Neural cell (in vitro differentiated cells): Measurements from ENCODE around the gene TMEM192. TPM values are rescaled to one million over a fixed set of nuclear protein-coding genes. Genes with fewer than 3 reads are reported as not detected.

Source experiments
- H2AFZ ChIP-seq: fragments of 200-600, 300-800 bp; sonication (generic), shearing (Covaris generic); 2 replicates; pipeline ENCODE4 v1.6.0; 2014; ENCODE audit warnings: low read depth, mild to moderate bottlenecking, antibody characterized with exemption, low read length, moderate library complexity
- H3F3A ChIP-seq: fragments of 200-600 bp; shearing (Covaris generic); 2 replicates; pipeline ENCODE4 v1.6.1; 2016; ENCODE audit warnings: mild to moderate bottlenecking, moderate library complexity, mixed read lengths, antibody characterized with exemption, low read length; ENCODE audit not compliant: insufficient read depth, poor library complexity, severe bottlenecking
- H3K27ac ChIP-seq: fragments of 200-600, 300-800 bp; sonication (generic), shearing (Covaris generic); 2 replicates; pipeline ENCODE4 v1.5.1; 2014; ENCODE audit warnings: mild to moderate bottlenecking, low read length, moderate library complexity
- H3K27me3 ChIP-seq: fragments of 300-800, 200-600 bp; sonication (generic), shearing (Covaris generic); 2 replicates; pipeline ENCODE4 v1.6.0; 2014; ENCODE audit warnings: mild to moderate bottlenecking, low read depth, low read length, moderate library complexity; ENCODE audit not compliant: insufficient read depth
- H3K36me3 ChIP-seq: fragments of 300-800, 200-600 bp; sonication (generic), shearing (Covaris generic); 2 replicates; pipeline ENCODE4 v1.5.1; 2014; ENCODE audit warnings: mild to moderate bottlenecking, antibody characterized with exemption, low read length, moderate library complexity; ENCODE audit not compliant: insufficient read depth
- H3K4me2 ChIP-seq: fragments of 300-800, 200-600 bp; sonication (generic), shearing (Covaris generic); 2 replicates; pipeline ENCODE4 v1.6.0; 2014; ENCODE audit warnings: mild to moderate bottlenecking, low read length
- H3K4me3 ChIP-seq: fragments of 300-800, 200-600 bp; sonication (generic), shearing (Covaris generic); 2 replicates; pipeline ENCODE4 v1.5.1; 2014; ENCODE audit warnings: mild to moderate bottlenecking, low read length, moderate library complexity
- H3K79me2 ChIP-seq: fragments of 200-600 bp; shearing (Covaris generic); replicated peaks from 2 replicates; pipeline ENCODE4 v1.6.0; 2014; ENCODE audit warnings: mild to moderate bottlenecking, low read length, moderate library complexity; ENCODE audit not compliant: insufficient read depth
- H3K9ac ChIP-seq: fragments of 300-800, 200-600 bp; sonication (generic), shearing (Covaris generic); 2 replicates; pipeline ENCODE4 v1.6.1; 2016; ENCODE audit warnings: mild to moderate bottlenecking, low read length, mixed read lengths
- H3K9me2 ChIP-seq: fragments of 200-600 bp; shearing (Covaris generic); 2 replicates; pipeline ENCODE4 v1.6.1; 2016; ENCODE audit warnings: mild to moderate bottlenecking, low read length, mixed read lengths; ENCODE audit not compliant: insufficient read depth
- H3K9me3 ChIP-seq: fragments of 200-600, 300-800 bp; sonication (generic), shearing (Covaris generic); 2 replicates; pipeline ENCODE4 v1.6.1; 2016; ENCODE audit warnings: mild to moderate bottlenecking, mixed run types, low read length, moderate library complexity, mixed read lengths
- H4K20me1 ChIP-seq: fragments of 200-600 bp; shearing (Covaris generic); 2 replicates; pipeline ENCODE4 v1.6.1; 2016; ENCODE audit warnings: mild to moderate bottlenecking, mixed run types; ENCODE audit not compliant: insufficient read depth
- EP300 ChIP-seq: fragments of 450-650 bp; conservative IDR thresholded peaks from 2 replicates; pipeline ENCODE4 v1.6.1; 2014; ENCODE audit warnings: antibody characterized with exemption, mild to moderate bottlenecking, moderate library complexity; ENCODE audit not compliant: poor library complexity, severe bottlenecking
- EZH2 ChIP-seq: fragments of 200-600, 300-800 bp; shearing (Covaris generic), sonication (generic); IDR thresholded peaks from 2 replicates; pipeline ENCODE4 v1.6.1; 2014; ENCODE audit warnings: antibody characterized with exemption, low read length, borderline replicate concordance, mild to moderate bottlenecking; ENCODE audit not compliant: insufficient read depth, poor library complexity, severe bottlenecking
- MXI1 ChIP-seq: fragments of 450-650 bp; conservative IDR thresholded peaks from 2 replicates; pipeline ENCODE4 v1.6.1; 2014; ENCODE audit warnings: antibody characterized with exemption, mild to moderate bottlenecking; ENCODE audit not compliant: poor library complexity, severe bottlenecking
- POLR2AphosphoS5 ChIP-seq: IDR thresholded peaks from 2 replicates; pipeline ENCODE4 v1.6.1; 2012
- RAD21 ChIP-seq: fragments of 450-650 bp; conservative IDR thresholded peaks from 2 replicates; pipeline ENCODE4 v1.6.1; 2014; ENCODE audit warnings: antibody characterized with exemption, mild to moderate bottlenecking, moderate library complexity
- SMC3 ChIP-seq: fragments of 450-650 bp; conservative IDR thresholded peaks from 2 replicates; pipeline ENCODE4 v1.6.1; 2014; ENCODE audit warnings: antibody characterized with exemption, mild to moderate bottlenecking, moderate library complexity; ENCODE audit not compliant: poor library complexity
- TAF1 ChIP-seq: IDR thresholded peaks from 2 replicates; pipeline ENCODE4 v1.6.1; 2012; ENCODE audit warnings: low read depth
- polyA plus RNA-seq: library from polyadenylated mRNA; depleted of rRNA; stranded (reverse); fragments of >200 nt; gene quantifications from 2 replicates; pipeline ENCODE4 v1.2.3, GENCODE V29; 2014
- TF ChIP-seq, protein P1 (sequence below): IDR thresholded peaks from 2 replicates; pipeline ENCODE4 v1.6.1; 2012; ENCODE audit warnings: borderline replicate concordance
- TF ChIP-seq, protein P2 (sequence below): fragments of 450-650 bp; IDR thresholded peaks from 2 replicates; pipeline ENCODE4 v1.5.1; 2014; ENCODE audit warnings: antibody characterized with exemption, mild to moderate bottlenecking, moderate library complexity; ENCODE audit not compliant: poor library complexity, severe bottlenecking

The TMEM192 gene
- polyA plus RNA-seq, 1 donor from 2014 or later = 10.5 TPM

DNA sequence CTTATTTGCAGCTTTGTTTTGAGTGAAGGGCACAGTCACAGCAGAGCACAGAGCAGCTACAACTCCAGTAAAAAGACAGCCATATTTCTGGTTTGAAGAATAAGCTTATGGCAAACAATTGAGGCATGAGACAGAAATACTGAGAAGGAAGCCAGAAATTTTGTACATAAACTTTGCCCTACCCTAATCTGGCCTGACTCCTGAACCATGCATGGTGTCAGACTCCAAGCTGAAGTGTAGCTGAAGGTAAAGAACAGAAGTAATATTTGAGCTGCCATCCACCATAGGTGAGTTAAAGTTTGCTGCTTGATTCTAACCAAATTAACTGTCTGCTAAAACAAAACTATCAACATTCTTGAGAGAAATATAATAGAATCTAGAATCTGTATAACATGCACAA is 24.5 kb upstream of the TMEM192 start:
- TF ChIP-seq SMC3 (no peak), TAF1 (no peak), RAD21 (no peak), EP300 (no peak), POLR2AphosphoS5 (no peak), EZH2 (no peak), MXI1 (no peak)
- TF ChIP-seq, protein P1, sequence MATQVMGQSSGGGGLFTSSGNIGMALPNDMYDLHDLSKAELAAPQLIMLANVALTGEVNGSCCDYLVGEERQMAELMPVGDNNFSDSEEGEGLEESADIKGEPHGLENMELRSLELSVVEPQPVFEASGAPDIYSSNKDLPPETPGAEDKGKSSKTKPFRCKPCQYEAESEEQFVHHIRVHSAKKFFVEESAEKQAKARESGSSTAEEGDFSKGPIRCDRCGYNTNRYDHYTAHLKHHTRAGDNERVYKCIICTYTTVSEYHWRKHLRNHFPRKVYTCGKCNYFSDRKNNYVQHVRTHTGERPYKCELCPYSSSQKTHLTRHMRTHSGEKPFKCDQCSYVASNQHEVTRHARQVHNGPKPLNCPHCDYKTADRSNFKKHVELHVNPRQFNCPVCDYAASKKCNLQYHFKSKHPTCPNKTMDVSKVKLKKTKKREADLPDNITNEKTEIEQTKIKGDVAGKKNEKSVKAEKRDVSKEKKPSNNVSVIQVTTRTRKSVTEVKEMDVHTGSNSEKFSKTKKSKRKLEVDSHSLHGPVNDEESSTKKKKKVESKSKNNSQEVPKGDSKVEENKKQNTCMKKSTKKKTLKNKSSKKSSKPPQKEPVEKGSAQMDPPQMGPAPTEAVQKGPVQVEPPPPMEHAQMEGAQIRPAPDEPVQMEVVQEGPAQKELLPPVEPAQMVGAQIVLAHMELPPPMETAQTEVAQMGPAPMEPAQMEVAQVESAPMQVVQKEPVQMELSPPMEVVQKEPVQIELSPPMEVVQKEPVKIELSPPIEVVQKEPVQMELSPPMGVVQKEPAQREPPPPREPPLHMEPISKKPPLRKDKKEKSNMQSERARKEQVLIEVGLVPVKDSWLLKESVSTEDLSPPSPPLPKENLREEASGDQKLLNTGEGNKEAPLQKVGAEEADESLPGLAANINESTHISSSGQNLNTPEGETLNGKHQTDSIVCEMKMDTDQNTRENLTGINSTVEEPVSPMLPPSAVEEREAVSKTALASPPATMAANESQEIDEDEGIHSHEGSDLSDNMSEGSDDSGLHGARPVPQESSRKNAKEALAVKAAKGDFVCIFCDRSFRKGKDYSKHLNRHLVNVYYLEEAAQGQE = no peak
- TF ChIP-seq, protein P2, sequence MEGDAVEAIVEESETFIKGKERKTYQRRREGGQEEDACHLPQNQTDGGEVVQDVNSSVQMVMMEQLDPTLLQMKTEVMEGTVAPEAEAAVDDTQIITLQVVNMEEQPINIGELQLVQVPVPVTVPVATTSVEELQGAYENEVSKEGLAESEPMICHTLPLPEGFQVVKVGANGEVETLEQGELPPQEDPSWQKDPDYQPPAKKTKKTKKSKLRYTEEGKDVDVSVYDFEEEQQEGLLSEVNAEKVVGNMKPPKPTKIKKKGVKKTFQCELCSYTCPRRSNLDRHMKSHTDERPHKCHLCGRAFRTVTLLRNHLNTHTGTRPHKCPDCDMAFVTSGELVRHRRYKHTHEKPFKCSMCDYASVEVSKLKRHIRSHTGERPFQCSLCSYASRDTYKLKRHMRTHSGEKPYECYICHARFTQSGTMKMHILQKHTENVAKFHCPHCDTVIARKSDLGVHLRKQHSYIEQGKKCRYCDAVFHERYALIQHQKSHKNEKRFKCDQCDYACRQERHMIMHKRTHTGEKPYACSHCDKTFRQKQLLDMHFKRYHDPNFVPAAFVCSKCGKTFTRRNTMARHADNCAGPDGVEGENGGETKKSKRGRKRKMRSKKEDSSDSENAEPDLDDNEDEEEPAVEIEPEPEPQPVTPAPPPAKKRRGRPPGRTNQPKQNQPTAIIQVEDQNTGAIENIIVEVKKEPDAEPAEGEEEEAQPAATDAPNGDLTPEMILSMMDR = no peak
- H3K79me2 ChIP-seq = no peaks in the 10 kb centered on the region
- no peak overlapping the region for H3K4me2 ChIP-seq
- no peaks in the 10 kb centered on the region for H3K36me3 ChIP-seq
- no peaks in the 10 kb centered on the region for H3K9me2 ChIP-seq
- H3K27me3 ChIP-seq = no peaks in the 10 kb centered on the region
- H3K9me3 ChIP-seq = no peaks in the 10 kb centered on the region
- no peak overlapping the region for H3K4me3 ChIP-seq
- H4K20me1 ChIP-seq = no peaks in the 10 kb centered on the region
- H3F3A ChIP-seq = no peaks in the 10 kb centered on the region
- H3K27ac ChIP-seq = no peak overlapping the region
- H2AFZ ChIP-seq = no peak overlapping the region
- H3K9ac ChIP-seq = no peak overlapping the region

DNA sequence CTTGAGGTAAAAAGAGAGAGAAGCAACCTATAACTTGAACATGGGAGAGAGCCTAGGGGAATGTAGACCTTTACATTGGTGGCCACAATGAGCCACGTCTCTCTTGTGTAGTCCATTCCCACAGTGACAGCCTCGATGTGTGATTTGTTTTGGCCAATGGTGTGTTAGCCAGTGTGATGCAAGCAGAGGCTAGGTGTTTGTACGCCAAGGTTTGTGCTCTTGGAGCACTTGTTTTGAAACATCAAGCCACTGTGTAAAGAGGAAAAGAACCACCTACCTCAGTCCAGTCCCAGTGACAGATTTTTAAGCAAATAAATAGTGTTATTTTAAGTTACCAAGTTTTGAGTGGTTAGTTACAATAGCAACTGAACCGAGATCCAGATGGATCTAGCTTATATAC is 23.9 kb upstream of the TMEM192 start:
- TF ChIP-seq, protein P1 = no peak
- TF ChIP-seq EZH2 (no peak), MXI1 (no peak), EP300 (no peak), SMC3 (no peak), RAD21 (no peak), TAF1 (no peak), POLR2AphosphoS5 (no peak)
- TF ChIP-seq, protein P2 = no peak
- Histone ChIP-seq H3K4me2 (no peak overlapping the region), H3K4me3 (no peak overlapping the region), H4K20me1 (no peaks in the 10 kb centered on the region), H3K36me3 (no peaks in the 10 kb centered on the region), H3K9me3 (no peaks in the 10 kb centered on the region), H2AFZ (no peak overlapping the region), H3K27me3 (no peaks in the 10 kb centered on the region), H3K9ac (no peak overlapping the region), H3K79me2 (no peaks in the 10 kb centered on the region), H3K27ac (no peak overlapping the region), H3K9me2 (no peaks in the 10 kb centered on the region), H3F3A (no peaks in the 10 kb centered on the region)
